ENCODE data around the gene GPER1. TPM values are rescaled to one million over a fixed set of nuclear protein-coding genes. Genes with fewer than 3 reads are reported as not detected.

The GPER1 gene
- total and polyA plus RNA-seq, 2 donors (not counting 3 experiments of a cell fraction or from before 2014, with no cell fraction given): 0.77 to 2.3 TPM

DNA sequence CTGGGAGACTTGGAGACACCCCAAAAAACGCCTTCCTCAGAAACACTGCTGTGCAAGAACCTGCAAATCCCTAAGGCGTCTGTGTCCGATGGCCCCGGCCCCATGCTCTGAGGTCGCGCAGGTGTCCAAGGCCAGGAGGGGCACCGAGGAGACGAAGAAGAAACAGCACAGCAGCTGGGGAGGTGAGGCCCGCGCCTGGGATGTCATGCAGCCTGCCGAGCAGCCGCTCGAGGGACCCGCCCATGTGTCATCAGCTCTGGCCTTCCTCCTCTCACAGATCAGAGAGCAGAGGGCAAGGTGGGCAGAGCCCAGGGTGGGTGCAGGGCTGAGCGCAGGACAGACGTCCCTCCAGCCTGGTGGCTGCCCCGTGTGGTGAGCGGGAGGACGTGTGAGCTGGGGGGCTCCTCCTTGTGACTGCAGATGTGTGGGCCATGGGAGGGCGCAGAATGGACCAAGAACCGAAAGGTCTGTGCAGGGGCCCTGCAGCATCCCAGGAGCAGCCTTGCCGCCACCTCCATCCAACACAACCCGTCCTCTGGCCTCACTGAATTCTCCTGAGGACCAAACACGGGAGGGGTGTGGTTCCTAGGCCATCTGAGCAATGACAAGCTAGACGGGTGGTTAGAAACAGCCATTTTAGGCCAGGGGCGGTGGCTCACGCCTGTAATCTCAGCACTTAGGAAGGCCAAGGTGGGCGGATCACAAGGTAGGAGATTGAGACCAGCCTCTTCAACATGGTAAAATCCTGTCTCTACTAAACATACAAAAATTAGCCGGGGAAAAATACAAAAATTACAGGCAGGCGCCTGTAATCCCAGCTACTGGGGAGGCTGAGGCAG, 13.1 kb upstream of the GPER1 start:
- Histone ChIP-seq H3K9ac (replicated peaks; ENCODE audit: extremely low read depth, insufficient read depth, low read length) (no peak overlapping the region), H3K36me3 (ENCODE audit: control insufficient read depth in 2 of 2, extremely low read depth in 1 of 2, insufficient read depth in 2 of 2, low read length in 2 of 2) (no peaks in the 10 kb centered on the region), H4K20me1 (replicated peaks; ENCODE audit: control insufficient read depth, extremely low read depth, insufficient read depth, low read length) (no peaks in the 10 kb centered on the region), H3K9me1 (replicated peaks; ENCODE audit: control insufficient read depth, extremely low read depth, insufficient read depth, low read length) (no peaks in the 10 kb centered on the region), H3K9me3 (replicated peaks; ENCODE audit: control insufficient read depth, insufficient read depth, low read length) (no peaks in the 10 kb centered on the region), H3K4me1 (ENCODE audit: control insufficient read depth, extremely low read depth, insufficient read depth, low read length) (no peaks in the 10 kb centered on the region), H3K27me3 (ENCODE audit: control insufficient read depth in 2 of 2, insufficient read depth in 2 of 2, low read length in 2 of 2) (no peaks in the 10 kb centered on the region), H3K79me2 (ENCODE audit: control insufficient read depth, insufficient read depth, low read length) (no peaks in the 10 kb centered on the region), H2AFZ (ENCODE audit: low read depth, low read length) (no peak overlapping the region), H3K4me3 (replicated peaks in 1 of 3; ENCODE audit: insufficient read depth in 1 of 3, low read depth in 1 of 3, low read length in 3 of 3) (no peak overlapping the region), H3K27ac (ENCODE audit: insufficient read depth, low read depth, low read length) (no peak overlapping the region), H3K4me2 (ENCODE audit: insufficient read depth, low read length) (no peak overlapping the region)
- no peak for TF ChIP-seq MAX (IDR thresholded peaks at IDR 0.05; ENCODE audit: insufficient read depth, insufficient read length)
- TF ChIP-seq POLR2AphosphoS5 (IDR thresholded peaks at IDR 0.05; ENCODE audit: insufficient read depth, low read depth, low read length): no peak
- no peak for TF ChIP-seq EZH2 (IDR thresholded peaks at IDR 0.05; ENCODE audit: borderline replicate concordance, low read depth, low read length, severe bottlenecking)
- no peak for TF ChIP-seq GATA2 (IDR thresholded peaks at IDR 0.05; ENCODE audit: insufficient read depth, insufficient read length, low read depth, low read length)
- no peak for TF ChIP-seq JUN (IDR thresholded peaks at IDR 0.05; ENCODE audit: borderline replicate concordance, insufficient read depth, insufficient read length, low read depth)
- TF ChIP-seq POLR2A (IDR thresholded peaks at IDR 0.05; ENCODE audit: low read depth, low read length): no peak
- POLR2A ChIA-PET: no interaction called here
- no peak for DNase-seq (ENCODE audit: low read depth, low spot score)
- CTCF ChIA-PET: interaction anchor here (0.9 to 1.6 kb wide), 3 partner anchors 9 to 82 kb away, joined by 3 to 7 read pairs (median 5); no protein-coding TSS in a partner anchor
- intact Hi-C loops (cut with micrococcal nuclease): no loop called here
- no peak for FAIRE-seq
- dilution Hi-C loops (cut with MboI; ENCODE audit: extremely low pct_ligation_motif_present, low sequenced_read_pairs): no loop called here
- no TSS peak for BruUV-seq (replicated peaks)
